Measurements from ENCODE around the gene ETAA1.

The ETAA1 gene

GRCh38 chr2:67459761-67460160 is 62.6 kb downstream of the ETAA1 start:
- Mint-ChIP-seq H3K27me3 (peaks cover 6% of the 10 kb centered on the region), H3K36me3 (no peaks in the 10 kb centered on the region), H3K4me3 (no peak overlapping the region), H3K27ac (no peak overlapping the region), H3K4me1 (no peaks in the 10 kb centered on the region), H3K9me3 (no peaks in the 10 kb centered on the region)

Measured in activated naive CD4-positive, alpha-beta T cell treated with anti-CD3 and anti-CD28 coated beads, Interleukin-2, amount 50 U/mL, for 24 hours (primary cell).